Smooth muscle cell (in vitro differentiated cells): ENCODE measurements around the gene CAVIN2. TPM values are rescaled to one million over a fixed set of nuclear protein-coding genes. Genes with fewer than 3 reads are reported as not detected.

Experiments used
- DNase-seq: peaks from one replicate; lab custom pipeline; 2025; ENCODE audit not compliant: unreplicated experiment; lab: John Stamatoyannopoulos, UW
- H2AFZ ChIP-seq: fragments of 200-600 bp; sonication (generic); 2 replicates; pipeline ENCODE4 v1.6.0; 2016; ENCODE audit warnings: antibody characterized with exemption, low read depth, mild to moderate bottlenecking
- H3F3A ChIP-seq: fragments of 200-600 bp; sonication (generic); 2 replicates; pipeline ENCODE4 v1.6.0; 2017; ENCODE audit warnings: antibody characterized with exemption, low read depth
- H3K27ac ChIP-seq: fragments of 200-600 bp; sonication (generic); 2 replicates; pipeline ENCODE4 v1.5.1; 2016; ENCODE audit warnings: low read depth, mild to moderate bottlenecking
- H3K27me3 ChIP-seq: fragments of 200-600 bp; sonication (generic); 2 replicates; pipeline ENCODE4 v1.6.1; 2016; ENCODE audit warnings: low read depth, mild to moderate bottlenecking
- H3K36me3 ChIP-seq: fragments of 200-600 bp; sonication (generic); 2 replicates; pipeline ENCODE4 v1.5.1; 2016; ENCODE audit warnings: low read depth
- H3K4me1 ChIP-seq: fragments of 200-600 bp; sonication (generic); 2 replicates; pipeline ENCODE4 v1.5.1; 2016; ENCODE audit warnings: low read depth
- H3K4me2 ChIP-seq: fragments of 200-600 bp; sonication (generic); 2 replicates; pipeline ENCODE4 v1.6.0; 2016; ENCODE audit warnings: mild to moderate bottlenecking
- H3K4me3 ChIP-seq: fragments of 200-600 bp; sonication (generic); 2 replicates; pipeline ENCODE4 v1.5.1; 2016; ENCODE audit warnings: mild to moderate bottlenecking
- H3K79me2 ChIP-seq: fragments of 200-600 bp; sonication (generic); 2 replicates; pipeline ENCODE4 v1.6.0; 2016; ENCODE audit warnings: low read depth, mild to moderate bottlenecking
- H3K9ac ChIP-seq: fragments of 200-600 bp; sonication (generic); 2 replicates; pipeline ENCODE4 v1.6.0; 2016; ENCODE audit warnings: low read depth
- H3K9me3 ChIP-seq: fragments of 200-600 bp; sonication (generic); replicated peaks from 2 replicates; pipeline ENCODE4 v1.5.1; 2016; ENCODE audit warnings: low read depth
- H4K20me1 ChIP-seq: fragments of 200-600 bp; sonication (generic); 2 replicates; pipeline ENCODE4 v1.6.0; 2016; ENCODE audit warnings: low read depth
- CTCF ChIP-seq: fragments of 200-600 bp; sonication (generic); IDR thresholded peaks from 2 replicates; pipeline ENCODE4 v1.5.1; 2017; ENCODE audit warnings: borderline replicate concordance, mild to moderate bottlenecking, antibody characterized with exemption; ENCODE audit not compliant: insufficient read depth, poor library complexity, severe bottlenecking
- WGBS: methylation state at CpG from one replicate; pipeline ENCODE4 v1.1.7; 2016; ENCODE audit warnings: low lambda C conversion rate; 5-methylcytosine and 5-hydroxymethylcytosine counted together
- polyA plus RNA-seq: library from polyadenylated mRNA; unstranded; fragments of >200 nt; fragmentation: Nextera tagmentation; extraction: Ambion mirVana; gene quantifications from 2 replicates; pipeline ENCODE4 v1.2.1, GENCODE V29; 2016
- total RNA-seq: library from RNA; depleted of rRNA; stranded (reverse); fragments of >200 nt; gene quantifications from 2 replicates; pipeline ENCODE4 v1.2.3, GENCODE V29; 2014

CAVIN2 gene
- total and polyA plus RNA-seq, 2 experiments from 2014 or later, result 0.13 TPM; not detected in 1

- Histone ChIP-seq H3K9me3 (no peaks in the 10 kb centered on the region), H3K79me2 (no peaks in the 10 kb centered on the region), H3K4me2 (peak overlapping the region; percentile 49), H3K27me3 (no peaks in the 10 kb centered on the region), H3K27ac (no peak overlapping the region), H3K4me3 (no peak overlapping the region), H2AFZ (no peak overlapping the region), H3F3A (no peaks in the 10 kb centered on the region), H3K4me1 (peaks cover 5% of the 10 kb centered on the region), H4K20me1 (no peaks in the 10 kb centered on the region), H3K9ac (no peak overlapping the region), H3K36me3 (no peaks in the 10 kb centered on the region)
- TF ChIP-seq CTCF, result no peak
- 81% methylated on average over 28 of the region's 28 CpGs for whole genome bisulfite sequencing
- DNase-seq, result no peak
Observed at GRCh38 chr2:191835539-191836350, 11.1 kb downstream of the CAVIN2 start.

- no peaks in the 10 kb centered on the region for H3K9me3 ChIP-seq
- TF ChIP-seq CTCF, result no peak
- H3K4me3 ChIP-seq, result no peak overlapping the region
- H3F3A ChIP-seq, result no peaks in the 10 kb centered on the region
- DNase-seq, result no peak
- H3K27ac ChIP-seq, result no peak overlapping the region
- H3K36me3 ChIP-seq, result no peaks in the 10 kb centered on the region
- no peak overlapping the region for H2AFZ ChIP-seq
- H3K27me3 ChIP-seq, result no peaks in the 10 kb centered on the region
- H3K4me1 ChIP-seq, result peaks cover 5% of the 10 kb centered on the region
- 92% methylated on average over 5 of the region's 5 CpGs for WGBS
- H3K4me2 ChIP-seq, result peak overlapping the region; percentile 49
- no peaks in the 10 kb centered on the region for H3K79me2 ChIP-seq
- H3K9ac ChIP-seq, result no peak overlapping the region
- H4K20me1 ChIP-seq, result no peaks in the 10 kb centered on the region
Observed at GRCh38 chr2:191835100-191835499, 11.8 kb downstream of the CAVIN2 start.

- Histone ChIP-seq H3K4me1 (peaks cover 5% of the 10 kb centered on the region), H3K79me2 (no peaks in the 10 kb centered on the region), H3K27me3 (no peaks in the 10 kb centered on the region), H3K36me3 (no peaks in the 10 kb centered on the region), H3F3A (no peaks in the 10 kb centered on the region), H2AFZ (no peak overlapping the region), H3K9ac (no peak overlapping the region), H3K4me2 (no peak overlapping the region), H3K9me3 (no peaks in the 10 kb centered on the region), H3K4me3 (no peak overlapping the region), H3K27ac (no peak overlapping the region), H4K20me1 (no peaks in the 10 kb centered on the region)
- DNase-seq, result no peak
- TF ChIP-seq CTCF, result no peak
- 90% methylated on average over 4 of the region's 4 CpGs for WGBS
Observed at GRCh38 chr2:191833356-191833755, 13.5 kb downstream of the CAVIN2 start.

- no peak overlapping the region for H2AFZ ChIP-seq
- no peaks in the 10 kb centered on the region for H3K9me3 ChIP-seq
- H3K27ac ChIP-seq, result no peak overlapping the region
- no peaks in the 10 kb centered on the region for H3K79me2 ChIP-seq
- no peak for TF ChIP-seq CTCF
- no peaks in the 10 kb centered on the region for H3K36me3 ChIP-seq
- H3K4me1 ChIP-seq, result peaks cover 5% of the 10 kb centered on the region
- no peaks in the 10 kb centered on the region for H3K27me3 ChIP-seq
- H3K9ac ChIP-seq, result no peak overlapping the region
- no peaks in the 10 kb centered on the region for H4K20me1 ChIP-seq
- DNase-seq, result no peak
- H3K4me3 ChIP-seq, result no peak overlapping the region
- H3K4me2 ChIP-seq, result no peak overlapping the region
- H3F3A ChIP-seq, result no peaks in the 10 kb centered on the region
Observed at GRCh38 chr2:191832668-191833067, 14.2 kb downstream of the CAVIN2 start.
